Panc1 (cell line): ENCODE data around the gene IL2RA. TPM values are rescaled to one million over a fixed set of nuclear protein-coding genes. Genes with fewer than 3 reads are reported as not detected.

Experiments used
- ATAC-seq: fragments of 200-7000 bp; cut with Tn5 transposase; 2 replicates; pipeline ENCODE4 v1.9.1; 2020; ENCODE audit warnings: mild to moderate bottlenecking, moderate library complexity
- BruUV-seq: library from RNA; stranded (reverse); fragments of 400-500 nt; replicated peaks from 2 replicates; lab custom pipeline; 2021; lab: Mats Ljungman, UMichigan
- CTCF ChIA-PET: fragments of 300-600 bp; sonication (Branson Sonifier 250); formaldehyde crosslinking; loops from one replicate; lab custom pipeline; 2022; ENCODE audit warnings: antibody characterized with exemption; lab: Charles Lee
- POLR2A ChIA-PET: fragments of 300-600 bp; sonication (Branson Sonifier 250); formaldehyde crosslinking; loops from one replicate; lab custom pipeline; 2022; ENCODE audit warnings: antibody characterized with exemption; lab: Charles Lee
- DNase-seq: peaks from one replicate; pipeline ENCODE4 v3.0.0-alpha.2; 2010; ENCODE audit warnings: low read depth, low spot score
- H3K27ac ChIP-seq: 2 replicates; pipeline ENCODE4 v1.5.1; 2011; ENCODE audit warnings: mild to moderate bottlenecking, low read length, inconsistent platforms
- H3K27me3 ChIP-seq: fragments of 200-500 bp; sonication (Bioruptor generic); 2 replicates; pipeline ENCODE4 v1.6.0; 2014; ENCODE audit warnings: low read length, inconsistent platforms; ENCODE audit not compliant: control insufficient read depth, insufficient read depth
- H3K36me3 ChIP-seq: fragments of 200-500 bp; sonication (Bioruptor generic); 2 replicates; pipeline ENCODE4 v1.5.1; 2014; ENCODE audit warnings: inconsistent platforms, mild to moderate bottlenecking, low read length, moderate library complexity; ENCODE audit not compliant: control insufficient read depth, insufficient read depth
- H3K4me1 ChIP-seq: 2 replicates; pipeline ENCODE4 v1.5.1; 2011; ENCODE audit warnings: inconsistent platforms, mild to moderate bottlenecking, low read length, moderate library complexity; ENCODE audit not compliant: control insufficient read depth, insufficient read depth
- H3K4me3 ChIP-seq, 2 experiments: 2 replicates each; pipeline ENCODE4 v1.5.1; 2011 to 2012; ENCODE audit warnings: low read depth in 2 of 2, low read length in 2 of 2, mild to moderate bottlenecking in 2 of 2, inconsistent platforms in 1 of 2, moderate library complexity in 1 of 2
- H3K9me3 ChIP-seq: fragments of 200-500 bp; sonication (Bioruptor generic); 2 replicates; pipeline ENCODE4 v1.5.1; 2014; ENCODE audit warnings: low read depth, mild to moderate bottlenecking, inconsistent platforms, low read length, moderate library complexity; ENCODE audit not compliant: control insufficient read depth, insufficient read depth
- POLR2AphosphoS5 ChIP-seq: IDR thresholded peaks from 2 replicates; pipeline ENCODE4 v1.6.1; 2012; ENCODE audit warnings: mild to moderate bottlenecking, low read depth, low read length, moderate library complexity
- SIN3A ChIP-seq: IDR thresholded peaks from 2 replicates; pipeline ENCODE4 v1.6.1; 2012; ENCODE audit warnings: low read depth, mild to moderate bottlenecking, low read length, moderate library complexity, borderline replicate concordance; ENCODE audit not compliant: insufficient read depth
- TCF7L2 ChIP-seq: IDR thresholded peaks from 2 replicates; pipeline ENCODE4 v1.6.1; 2011; ENCODE audit warnings: mild to moderate bottlenecking, low read depth, low read length, inconsistent platforms
- in situ Hi-C: cut with HindIII; loops from 2 replicates; pipeline ENCODE4 v1.10.0; 2016; ENCODE audit warnings: low sequenced_read_pairs, low pct_unique_long_range_greater_than_20kb
- intact Hi-C: fragments of 100-400 bp; cut with micrococcal nuclease; formaldehyde crosslinking; loops from one replicate; pipeline ENCODE4 v1.10.0; 2022; ENCODE audit not compliant: unreplicated experiment
- total RNA-seq: library from RNA; stranded (reverse); gene quantifications from one replicate; pipeline ENCODE4 v1.2.1, GENCODE V29; 2021; ENCODE audit not compliant: unreplicated experiment
- TF ChIP-seq, protein P1 (sequence below), 2 experiments: IDR thresholded peaks; 2 replicates each; pipeline ENCODE4 v1.6.1; 2011 to 2012; ENCODE audit warnings: low read depth in 2 of 2, control low read depth in 1 of 2, low read length in 1 of 2, mild to moderate bottlenecking in 1 of 2, moderate library complexity in 1 of 2; ENCODE audit not compliant: insufficient read depth in 1 of 2
- TF ChIP-seq, protein P2 (sequence below): fragments of 450-650 bp; IDR thresholded peaks from 2 replicates; pipeline ENCODE4 v1.5.1; 2017; ENCODE audit warnings: mild to moderate bottlenecking

Gene IL2RA
- total RNA-seq, 1 experiment from 2014 or later: 0.33 TPM

DNA sequence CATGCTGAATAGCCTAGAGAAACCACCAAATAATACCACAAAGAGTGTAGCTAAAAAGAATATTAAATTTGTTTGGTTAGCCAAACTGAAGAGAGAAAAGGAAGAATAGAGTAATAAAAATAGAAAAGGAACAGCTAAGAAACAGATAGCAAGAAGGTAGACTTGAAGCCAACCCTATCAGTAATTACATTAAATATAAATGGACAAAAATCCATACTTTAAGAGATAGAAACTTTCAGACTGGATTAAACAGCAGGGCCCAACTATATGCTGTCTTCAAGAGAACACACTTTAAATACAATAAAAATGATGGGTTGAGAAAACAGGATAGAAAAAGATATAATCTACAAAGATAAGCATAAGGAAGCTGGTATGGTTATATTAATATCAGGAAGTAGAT lies 31.2 kb downstream of the IL2RA start:
- DNase-seq: no peak
- no TSS peak for BruUV-seq
- no peak for ATAC-seq
- no peaks in the 10 kb centered on the region for H3K4me1 ChIP-seq
- in situ Hi-C loops: no loop called here
- no peak for TF ChIP-seq POLR2AphosphoS5
- no peak for TF ChIP-seq TCF7L2
- TF ChIP-seq, protein P1, sequence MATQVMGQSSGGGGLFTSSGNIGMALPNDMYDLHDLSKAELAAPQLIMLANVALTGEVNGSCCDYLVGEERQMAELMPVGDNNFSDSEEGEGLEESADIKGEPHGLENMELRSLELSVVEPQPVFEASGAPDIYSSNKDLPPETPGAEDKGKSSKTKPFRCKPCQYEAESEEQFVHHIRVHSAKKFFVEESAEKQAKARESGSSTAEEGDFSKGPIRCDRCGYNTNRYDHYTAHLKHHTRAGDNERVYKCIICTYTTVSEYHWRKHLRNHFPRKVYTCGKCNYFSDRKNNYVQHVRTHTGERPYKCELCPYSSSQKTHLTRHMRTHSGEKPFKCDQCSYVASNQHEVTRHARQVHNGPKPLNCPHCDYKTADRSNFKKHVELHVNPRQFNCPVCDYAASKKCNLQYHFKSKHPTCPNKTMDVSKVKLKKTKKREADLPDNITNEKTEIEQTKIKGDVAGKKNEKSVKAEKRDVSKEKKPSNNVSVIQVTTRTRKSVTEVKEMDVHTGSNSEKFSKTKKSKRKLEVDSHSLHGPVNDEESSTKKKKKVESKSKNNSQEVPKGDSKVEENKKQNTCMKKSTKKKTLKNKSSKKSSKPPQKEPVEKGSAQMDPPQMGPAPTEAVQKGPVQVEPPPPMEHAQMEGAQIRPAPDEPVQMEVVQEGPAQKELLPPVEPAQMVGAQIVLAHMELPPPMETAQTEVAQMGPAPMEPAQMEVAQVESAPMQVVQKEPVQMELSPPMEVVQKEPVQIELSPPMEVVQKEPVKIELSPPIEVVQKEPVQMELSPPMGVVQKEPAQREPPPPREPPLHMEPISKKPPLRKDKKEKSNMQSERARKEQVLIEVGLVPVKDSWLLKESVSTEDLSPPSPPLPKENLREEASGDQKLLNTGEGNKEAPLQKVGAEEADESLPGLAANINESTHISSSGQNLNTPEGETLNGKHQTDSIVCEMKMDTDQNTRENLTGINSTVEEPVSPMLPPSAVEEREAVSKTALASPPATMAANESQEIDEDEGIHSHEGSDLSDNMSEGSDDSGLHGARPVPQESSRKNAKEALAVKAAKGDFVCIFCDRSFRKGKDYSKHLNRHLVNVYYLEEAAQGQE (IDR thresholded peaks at IDR 0.05; ENCODE audit: insufficient read depth in 1 of 2, low read depth in 2 of 2, low read length in 1 of 2): no peak
- TF ChIP-seq, protein P2, sequence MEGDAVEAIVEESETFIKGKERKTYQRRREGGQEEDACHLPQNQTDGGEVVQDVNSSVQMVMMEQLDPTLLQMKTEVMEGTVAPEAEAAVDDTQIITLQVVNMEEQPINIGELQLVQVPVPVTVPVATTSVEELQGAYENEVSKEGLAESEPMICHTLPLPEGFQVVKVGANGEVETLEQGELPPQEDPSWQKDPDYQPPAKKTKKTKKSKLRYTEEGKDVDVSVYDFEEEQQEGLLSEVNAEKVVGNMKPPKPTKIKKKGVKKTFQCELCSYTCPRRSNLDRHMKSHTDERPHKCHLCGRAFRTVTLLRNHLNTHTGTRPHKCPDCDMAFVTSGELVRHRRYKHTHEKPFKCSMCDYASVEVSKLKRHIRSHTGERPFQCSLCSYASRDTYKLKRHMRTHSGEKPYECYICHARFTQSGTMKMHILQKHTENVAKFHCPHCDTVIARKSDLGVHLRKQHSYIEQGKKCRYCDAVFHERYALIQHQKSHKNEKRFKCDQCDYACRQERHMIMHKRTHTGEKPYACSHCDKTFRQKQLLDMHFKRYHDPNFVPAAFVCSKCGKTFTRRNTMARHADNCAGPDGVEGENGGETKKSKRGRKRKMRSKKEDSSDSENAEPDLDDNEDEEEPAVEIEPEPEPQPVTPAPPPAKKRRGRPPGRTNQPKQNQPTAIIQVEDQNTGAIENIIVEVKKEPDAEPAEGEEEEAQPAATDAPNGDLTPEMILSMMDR: no peak
- TF ChIP-seq SIN3A: no peak
- no peak overlapping the region for H3K27ac ChIP-seq
- no peaks in the 10 kb centered on the region for H3K27me3 ChIP-seq
- ChIA-PET POLR2A (no interaction called here), CTCF (no interaction called here)
- H3K4me3 ChIP-seq: no peak overlapping the region
- intact Hi-C loops: no loop called here
- no peaks in the 10 kb centered on the region for H3K36me3 ChIP-seq
- peaks cover 5% of the 10 kb centered on the region; the same call in 1 of the 2 replicates for H3K9me3 ChIP-seq

DNA sequence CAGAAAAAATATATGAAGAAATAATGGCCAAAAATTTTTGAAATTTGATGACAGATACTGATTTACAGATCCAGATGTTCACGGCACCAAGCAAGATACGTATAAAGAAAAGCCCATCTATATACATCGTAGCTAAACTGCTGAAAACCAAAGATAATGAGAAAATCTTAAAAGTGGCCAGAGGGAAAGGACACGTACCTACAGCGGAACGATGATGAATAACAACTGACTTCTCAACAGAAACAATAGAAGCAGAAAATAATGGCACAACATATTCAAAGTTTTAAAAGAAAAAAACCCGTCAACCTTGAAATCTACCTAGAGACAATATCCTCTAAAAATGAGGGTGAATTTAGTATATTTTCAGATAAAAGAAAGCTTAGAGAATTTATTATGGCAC lies 31.9 kb downstream of the IL2RA start:
- in situ Hi-C loops (no loop called here), intact Hi-C loops (no loop called here)
- no peak overlapping the region for H3K27ac ChIP-seq
- H3K36me3 ChIP-seq: no peaks in the 10 kb centered on the region
- CTCF ChIA-PET: no interaction called here
- no peak for DNase-seq
- no peak overlapping the region for H3K4me3 ChIP-seq
- ATAC-seq: no peak
- TF ChIP-seq TCF7L2 (no peak), SIN3A (no peak), POLR2AphosphoS5 (no peak)
- TF ChIP-seq, protein P1 (IDR thresholded peaks at IDR 0.05; ENCODE audit: insufficient read depth in 1 of 2, low read depth in 2 of 2, low read length in 1 of 2): no peak
- TF ChIP-seq, protein P2: no peak
- H3K27me3 ChIP-seq: no peaks in the 10 kb centered on the region
- BruUV-seq: no TSS peak
- POLR2A ChIA-PET: no interaction called here
- no peaks in the 10 kb centered on the region for H3K4me1 ChIP-seq
- H3K9me3 ChIP-seq: peaks cover 5% of the 10 kb centered on the region; the same call in 1 of the 2 replicates
